Effector CD8-positive, alpha-beta T cell (primary cell): ENCODE measurements around the gene CD72.
"Not testable (repeated sequence)": the region's sequence is repeated elsewhere in the genome, so short reads cannot be mapped to it uniquely, and the experiment has no call there.

Experiments
- DNase-seq: peaks from one replicate; lab custom pipeline; 2025; lab: John Stamatoyannopoulos, UW

The CD72 gene

GRCh38 chr9:35616681-35617459, 1.3 kb downstream of the CD72 start:
- DNase-seq = peak; percentile 56

DNA sequence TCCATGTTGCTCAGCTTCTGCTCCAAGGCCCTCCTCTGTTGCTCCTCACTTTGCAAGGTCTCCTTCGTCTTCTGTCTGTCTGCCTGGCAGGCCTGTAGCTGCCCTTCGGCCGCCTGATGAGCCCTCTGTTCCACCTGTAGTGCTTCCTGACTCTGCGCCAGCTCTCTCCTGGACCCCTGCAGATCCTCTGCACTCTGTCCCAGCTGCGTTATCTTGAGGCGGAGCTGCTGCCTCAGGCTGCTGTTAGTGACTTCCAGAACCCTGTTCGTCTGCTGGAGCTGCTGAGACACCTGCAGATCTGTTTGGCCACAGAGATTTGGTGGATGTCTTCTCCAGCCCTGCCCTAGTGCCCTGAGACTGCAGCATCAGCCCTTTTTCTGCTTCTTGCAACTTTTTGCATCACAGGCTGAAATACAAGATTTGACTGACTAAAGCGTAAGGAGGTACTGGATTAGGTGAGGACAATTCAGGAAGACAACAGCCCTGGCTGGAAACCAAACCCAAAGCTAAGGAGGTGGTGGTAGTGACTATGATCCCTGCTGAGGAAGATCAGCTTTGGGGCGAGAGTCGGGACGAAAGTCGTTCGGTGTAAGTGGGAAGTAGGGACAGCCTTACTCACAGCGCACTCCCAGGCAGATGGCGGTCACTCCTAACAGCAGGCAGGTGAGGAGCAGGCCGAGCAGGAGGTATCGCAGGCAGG, 2.1 kb downstream of the CD72 start:
- DNase-seq = no peak

GRCh38 chr9:35612843-35613242, 5.4 kb downstream of the CD72 start:
- DNase-seq = no peak

DNA sequence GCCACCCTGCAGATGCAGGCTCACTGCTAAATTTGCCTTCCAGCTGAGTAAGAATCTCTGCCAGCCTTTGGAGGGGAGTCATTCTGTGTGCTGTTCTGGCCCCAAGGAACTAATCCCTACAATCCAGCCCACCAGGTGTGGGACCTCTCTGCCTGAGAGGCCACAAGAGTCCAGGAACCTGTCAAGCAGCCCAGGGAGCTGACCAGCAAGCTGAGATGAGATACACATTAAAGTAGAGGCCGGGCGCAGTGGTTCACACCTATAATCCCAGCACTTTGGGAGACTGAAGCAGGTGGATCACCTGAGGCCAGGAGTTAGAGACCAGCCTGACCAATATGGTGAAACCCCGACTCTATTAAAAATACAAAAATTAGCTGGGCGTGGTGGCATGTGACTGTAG, 6.1 kb downstream of the CD72 start:
- not testable (repeated sequence) for DNase-seq

DNA sequence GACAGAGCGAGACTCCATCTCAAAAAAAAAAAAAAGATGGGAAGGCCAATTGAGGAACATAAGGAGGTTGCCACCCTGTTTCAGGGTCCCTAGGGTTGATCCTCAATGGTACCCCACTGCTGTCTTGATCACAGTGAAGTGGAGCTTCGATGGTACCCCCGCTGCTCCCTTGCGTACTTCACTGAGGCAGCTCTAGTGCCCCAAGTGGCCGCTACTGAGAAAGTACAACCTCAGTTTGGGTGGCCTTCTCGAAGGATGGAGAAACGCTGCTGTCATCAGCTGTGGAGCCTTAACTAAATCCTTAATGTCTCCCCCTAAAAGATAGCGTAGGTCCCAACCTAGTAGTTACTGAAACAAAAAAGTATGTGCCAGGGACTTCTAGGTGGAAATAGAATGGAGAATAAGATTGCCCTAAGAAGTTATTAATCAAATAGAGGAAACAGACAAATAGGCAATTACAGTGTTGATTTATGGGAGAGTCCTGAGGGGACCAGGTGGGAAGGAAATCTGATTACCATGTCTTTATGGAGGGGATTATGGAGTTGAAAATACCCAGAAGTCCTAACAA, 6.9 kb downstream of the CD72 start:
- DNase-seq = peak; percentile 11

DNA sequence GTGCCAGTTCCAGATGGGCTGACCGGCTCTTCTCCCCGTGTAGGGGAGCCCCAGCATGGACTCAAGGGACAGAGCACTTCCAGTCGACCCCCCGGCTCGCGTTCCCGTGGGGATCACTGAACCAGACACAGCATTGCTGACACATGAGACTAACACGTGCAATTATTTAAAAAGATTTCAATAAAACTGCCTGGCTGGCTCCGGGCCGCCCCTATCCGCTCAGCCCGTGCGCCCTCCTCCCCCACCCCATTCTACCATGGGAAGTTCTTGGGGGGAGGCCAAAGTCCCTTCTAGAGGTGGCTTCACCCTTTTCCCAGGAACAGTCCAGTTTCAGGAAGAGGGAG, 8.4 kb downstream of the CD72 start:
- no peak for DNase-seq

GRCh38 chr9:35609001-35609819, 9.0 kb downstream of the CD72 start:
- DNase-seq = no peak

DNA sequence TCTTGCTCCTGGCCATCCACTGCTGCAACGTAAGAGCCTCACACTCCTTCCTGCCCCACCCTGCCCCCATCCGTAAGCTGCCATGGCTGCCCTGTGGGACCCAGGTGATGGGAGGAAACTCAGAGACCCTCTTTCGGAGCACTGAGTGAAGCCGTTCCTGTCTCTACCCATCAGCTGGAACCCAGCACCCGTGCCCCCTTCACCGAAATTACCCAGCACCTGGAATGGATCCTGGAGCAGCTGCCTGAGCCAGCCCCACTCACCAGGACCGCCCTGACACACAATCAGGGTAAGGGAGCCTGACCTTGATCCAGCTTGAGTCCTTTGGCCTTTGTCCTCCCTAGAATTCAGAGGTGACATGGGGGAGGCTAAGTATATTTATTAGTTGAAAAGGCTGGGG, 10.0 kb downstream of the CD72 start:
- no peak for DNase-seq

- no peak for DNase-seq
Measured at GRCh38 chr9:35606726-35607125, 11.5 kb downstream of the CD72 start.

DNA sequence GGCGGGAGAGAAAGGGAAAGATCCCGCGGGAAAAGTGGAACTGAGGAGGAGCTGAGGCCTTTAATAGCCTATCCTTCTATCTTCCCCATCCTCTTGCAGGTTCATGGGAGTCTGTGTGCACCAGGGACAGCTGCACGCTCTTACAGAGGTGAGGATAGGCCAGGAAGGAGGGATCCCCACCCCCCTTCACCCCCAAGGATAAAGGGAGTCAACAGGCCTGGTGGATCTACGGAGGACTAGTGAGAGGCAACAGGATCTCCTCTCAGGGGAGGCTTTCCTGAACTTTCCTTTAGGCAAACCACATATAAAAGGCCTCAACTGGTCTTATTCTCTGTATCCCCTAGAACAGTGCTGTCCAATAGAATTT, 12.1 kb downstream of the CD72 start:
- no peak for DNase-seq

DNA sequence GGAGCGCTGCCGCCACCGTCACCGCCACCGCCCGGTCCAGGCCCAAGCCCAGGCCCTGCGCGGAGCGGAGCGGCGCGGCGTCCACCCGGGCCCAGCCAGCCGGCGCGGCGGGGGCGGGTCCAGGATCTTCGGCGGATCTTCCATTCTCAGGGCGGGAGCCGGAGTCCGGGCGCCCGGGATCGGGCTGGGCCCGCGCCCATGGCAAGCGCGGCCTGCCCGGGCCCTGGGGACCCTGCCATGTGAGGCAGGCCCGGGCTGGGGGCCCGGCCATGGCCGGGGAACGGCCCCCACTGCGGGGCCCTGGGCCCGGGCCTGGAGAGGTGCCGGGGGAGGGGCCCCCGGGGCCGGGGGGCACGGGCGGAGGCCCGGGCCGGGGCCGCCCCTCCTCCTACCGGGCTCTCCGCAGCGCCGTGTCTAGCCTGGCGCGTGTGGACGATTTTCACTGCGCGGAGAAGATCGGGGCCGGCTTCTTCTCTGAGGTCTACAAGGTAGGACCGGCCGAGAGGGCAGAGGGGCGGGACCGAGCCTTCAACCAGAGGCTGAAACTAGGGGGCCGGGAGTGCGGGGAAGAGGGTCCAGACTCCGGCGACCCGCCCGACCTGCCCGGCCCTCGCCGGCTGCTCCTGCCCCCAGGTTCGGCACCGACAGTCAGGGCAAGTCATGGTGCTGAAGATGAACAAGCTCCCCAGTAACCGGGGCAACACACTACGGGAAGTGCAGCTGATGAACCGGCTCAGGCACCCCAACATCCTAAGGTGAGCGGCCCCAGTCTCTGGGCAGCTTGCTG, 12.7 kb downstream of the CD72 start:
- DNase-seq = peak; percentile 9

- peak; percentile 66 for DNase-seq
Measured at GRCh38 chr9:35604578-35605350, 13.4 kb downstream of the CD72 start, which contains the start of gene TESK1. TSS of gene TESK1 (plus strand) at chr9:35605262. CDS start at chr9:35605620, 358 bp downstream.

GRCh38 chr9:35603986-35604577, 14.1 kb downstream of the CD72 start:
- peak; percentile 99 for DNase-seq

DNA sequence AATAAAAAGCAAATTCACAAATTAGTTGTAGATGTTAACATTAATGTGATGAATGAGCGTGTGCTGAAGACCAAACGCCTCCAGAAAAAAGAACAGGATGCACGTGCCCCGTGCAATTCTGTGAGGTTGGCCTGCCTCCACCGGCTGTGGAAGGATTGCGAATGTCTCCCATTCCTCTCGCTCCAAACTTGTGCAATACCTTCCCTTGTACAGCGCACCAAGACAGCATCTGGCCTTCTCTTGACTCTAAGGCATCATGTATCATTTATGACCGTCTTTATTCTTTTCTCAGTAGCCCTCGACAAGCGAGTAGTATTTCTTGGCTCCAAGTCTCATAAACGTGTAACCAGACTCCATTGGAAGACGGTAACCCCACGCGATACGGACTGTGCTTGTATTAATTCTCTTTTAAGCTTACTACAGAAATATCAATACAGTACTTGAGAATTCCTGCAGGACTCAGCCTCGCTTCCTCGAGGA, 14.7 kb downstream of the CD72 start:
- peak; percentile 18 for DNase-seq

GRCh38 chr9:35599763-35600604, 18.2 kb downstream of the CD72 start:
- no peak for DNase-seq

GRCh38 chr9:35598866-35599590, 19.2 kb downstream of the CD72 start:
- no peak for DNase-seq

GRCh38 chr9:35596907-35597306, 21.3 kb downstream of the CD72 start:
- DNase-seq = not testable (repeated sequence)

GRCh38 chr9:35594471-35594870, 23.7 kb downstream of the CD72 start:
- DNase-seq = no peak

GRCh38 chr9:35593581-35593980, 24.6 kb downstream of the CD72 start:
- DNase-seq = no peak
